ENCODE results near the gene PHF21A. TPM values are rescaled to one million over a fixed set of nuclear protein-coding genes. Genes with fewer than 3 reads are reported as not detected.

The PHF21A gene
- total and polyA plus RNA-seq, 4 donors: 3.6 to 8.5 (median 6.2) TPM

DNA sequence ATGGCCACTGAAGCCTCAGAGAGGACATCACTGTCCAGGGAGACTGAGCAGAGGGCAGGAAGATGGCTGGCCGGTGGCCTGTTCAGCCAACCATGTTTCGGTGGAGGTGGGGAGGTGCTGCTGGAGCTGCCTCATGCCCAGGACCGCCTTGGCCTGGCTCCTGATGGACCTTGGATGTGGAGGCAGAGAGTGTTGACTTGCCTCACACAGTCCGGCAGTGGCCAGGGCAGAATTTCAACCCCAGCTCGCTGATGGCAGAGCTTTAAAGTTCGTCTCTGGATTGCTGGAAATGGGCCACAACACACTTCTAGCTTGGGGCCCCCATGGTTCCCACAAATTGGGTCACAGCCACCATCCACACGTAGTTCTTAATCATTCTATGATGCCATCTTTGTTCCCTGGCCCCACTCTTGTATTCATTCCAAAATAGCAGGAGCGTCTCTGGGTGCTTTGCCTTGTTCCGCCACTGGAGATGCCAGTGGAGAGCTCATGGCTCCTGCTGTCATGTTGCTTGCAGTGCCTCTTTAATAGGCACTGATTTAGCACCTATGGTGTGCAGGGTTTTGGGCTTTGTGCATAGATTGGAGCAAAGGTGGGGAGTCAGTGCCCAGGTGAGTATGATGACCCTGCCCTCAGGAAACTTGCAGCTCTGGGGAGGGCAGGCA, 230.2 kb downstream of the PHF21A start:
- WGBS: 45% methylated on average over 9 of the region's 9 CpGs
- no peaks in the 10 kb centered on the region for H3K36me3 ChIP-seq (ENCODE audit: control insufficient read depth in 4 of 4, insufficient read depth in 3 of 4, low read depth in 1 of 4, low read length in 3 of 4)
- DNase-seq (ENCODE audit: low spot score): no peak
- H3K9ac ChIP-seq (ENCODE audit: low read depth in 1 of 2, low read length in 2 of 2): no peak overlapping the region
- no peak overlapping the region for H3K4me3 ChIP-seq (ENCODE audit: low read depth in 1 of 3, low read length in 3 of 3)
- peaks cover 3 to 26% (median 16%) of the 10 kb centered on the region in 4 donors for H3K4me1 ChIP-seq (ENCODE audit: control insufficient read depth in 4 of 4, insufficient read depth in 4 of 4, low read length in 3 of 4)
- H3K9me3 ChIP-seq (ENCODE audit: control insufficient read depth in 4 of 4, low read length in 3 of 4): no peaks in the 10 kb centered on the region
- no peaks in the 10 kb centered on the region for H3K27me3 ChIP-seq (ENCODE audit: control insufficient read depth in 4 of 4, insufficient read depth in 4 of 4, low read length in 3 of 4)
- no peak overlapping the region for H3K27ac ChIP-seq (ENCODE audit: low read depth in 1 of 2, low read length in 2 of 2)
- TF ChIP-seq, protein P1, sequence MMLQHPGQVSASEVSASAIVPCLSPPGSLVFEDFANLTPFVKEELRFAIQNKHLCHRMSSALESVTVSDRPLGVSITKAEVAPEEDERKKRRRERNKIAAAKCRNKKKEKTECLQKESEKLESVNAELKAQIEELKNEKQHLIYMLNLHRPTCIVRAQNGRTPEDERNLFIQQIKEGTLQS (IDR thresholded peaks at IDR 0.05): no peak
- TF ChIP-seq, protein P2, sequence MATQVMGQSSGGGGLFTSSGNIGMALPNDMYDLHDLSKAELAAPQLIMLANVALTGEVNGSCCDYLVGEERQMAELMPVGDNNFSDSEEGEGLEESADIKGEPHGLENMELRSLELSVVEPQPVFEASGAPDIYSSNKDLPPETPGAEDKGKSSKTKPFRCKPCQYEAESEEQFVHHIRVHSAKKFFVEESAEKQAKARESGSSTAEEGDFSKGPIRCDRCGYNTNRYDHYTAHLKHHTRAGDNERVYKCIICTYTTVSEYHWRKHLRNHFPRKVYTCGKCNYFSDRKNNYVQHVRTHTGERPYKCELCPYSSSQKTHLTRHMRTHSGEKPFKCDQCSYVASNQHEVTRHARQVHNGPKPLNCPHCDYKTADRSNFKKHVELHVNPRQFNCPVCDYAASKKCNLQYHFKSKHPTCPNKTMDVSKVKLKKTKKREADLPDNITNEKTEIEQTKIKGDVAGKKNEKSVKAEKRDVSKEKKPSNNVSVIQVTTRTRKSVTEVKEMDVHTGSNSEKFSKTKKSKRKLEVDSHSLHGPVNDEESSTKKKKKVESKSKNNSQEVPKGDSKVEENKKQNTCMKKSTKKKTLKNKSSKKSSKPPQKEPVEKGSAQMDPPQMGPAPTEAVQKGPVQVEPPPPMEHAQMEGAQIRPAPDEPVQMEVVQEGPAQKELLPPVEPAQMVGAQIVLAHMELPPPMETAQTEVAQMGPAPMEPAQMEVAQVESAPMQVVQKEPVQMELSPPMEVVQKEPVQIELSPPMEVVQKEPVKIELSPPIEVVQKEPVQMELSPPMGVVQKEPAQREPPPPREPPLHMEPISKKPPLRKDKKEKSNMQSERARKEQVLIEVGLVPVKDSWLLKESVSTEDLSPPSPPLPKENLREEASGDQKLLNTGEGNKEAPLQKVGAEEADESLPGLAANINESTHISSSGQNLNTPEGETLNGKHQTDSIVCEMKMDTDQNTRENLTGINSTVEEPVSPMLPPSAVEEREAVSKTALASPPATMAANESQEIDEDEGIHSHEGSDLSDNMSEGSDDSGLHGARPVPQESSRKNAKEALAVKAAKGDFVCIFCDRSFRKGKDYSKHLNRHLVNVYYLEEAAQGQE (IDR thresholded peaks at IDR 0.05): peak; percentile 75
- TF ChIP-seq, protein P3, sequence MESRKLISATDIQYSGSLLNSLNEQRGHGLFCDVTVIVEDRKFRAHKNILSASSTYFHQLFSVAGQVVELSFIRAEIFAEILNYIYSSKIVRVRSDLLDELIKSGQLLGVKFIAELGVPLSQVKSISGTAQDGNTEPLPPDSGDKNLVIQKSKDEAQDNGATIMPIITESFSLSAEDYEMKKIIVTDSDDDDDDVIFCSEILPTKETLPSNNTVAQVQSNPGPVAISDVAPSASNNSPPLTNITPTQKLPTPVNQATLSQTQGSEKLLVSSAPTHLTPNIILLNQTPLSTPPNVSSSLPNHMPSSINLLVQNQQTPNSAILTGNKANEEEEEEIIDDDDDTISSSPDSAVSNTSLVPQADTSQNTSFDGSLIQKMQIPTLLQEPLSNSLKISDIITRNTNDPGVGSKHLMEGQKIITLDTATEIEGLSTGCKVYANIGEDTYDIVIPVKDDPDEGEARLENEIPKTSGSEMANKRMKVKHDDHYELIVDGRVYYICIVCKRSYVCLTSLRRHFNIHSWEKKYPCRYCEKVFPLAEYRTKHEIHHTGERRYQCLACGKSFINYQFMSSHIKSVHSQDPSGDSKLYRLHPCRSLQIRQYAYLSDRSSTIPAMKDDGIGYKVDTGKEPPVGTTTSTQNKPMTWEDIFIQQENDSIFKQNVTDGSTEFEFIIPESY (IDR thresholded peaks at IDR 0.05): no peak
- peak; percentile 26 to 43 for TF ChIP-seq RAD21 (IDR thresholded peaks at IDR 0.05)
- peak; percentile 88 for TF ChIP-seq HNF4G (IDR thresholded peaks at IDR 0.05)
- no peak for TF ChIP-seq EGR1 (IDR thresholded peaks at IDR 0.05; ENCODE audit: low read depth in 2 of 2)
- TF ChIP-seq NR2F2 (IDR thresholded peaks at IDR 0.05): no peak
- TF ChIP-seq HNF4A (conservative IDR thresholded peaks at IDR 0.05): peak; percentile 98 to 99
- no peak for TF ChIP-seq TAF1 (conservative IDR thresholded peaks at IDR 0.05)
- TF ChIP-seq, protein P4, sequence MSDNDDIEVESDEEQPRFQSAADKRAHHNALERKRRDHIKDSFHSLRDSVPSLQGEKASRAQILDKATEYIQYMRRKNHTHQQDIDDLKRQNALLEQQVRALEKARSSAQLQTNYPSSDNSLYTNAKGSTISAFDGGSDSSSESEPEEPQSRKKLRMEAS (IDR thresholded peaks at IDR 0.05): no peak
- peak; percentile 36 for TF ChIP-seq YY1 (IDR thresholded peaks at IDR 0.05)
- TF ChIP-seq JUND (IDR thresholded peaks at IDR 0.05): no peak
- no peak for TF ChIP-seq FOXA1 (IDR thresholded peaks at IDR 0.05)
- no peak for TF ChIP-seq FOXA2 (IDR thresholded peaks at IDR 0.05)
- TF ChIP-seq RXRA (IDR thresholded peaks at IDR 0.05): peak; percentile 65 to 67
- no peak for TF ChIP-seq GABPA (IDR thresholded peaks at IDR 0.05 in 1 of 2, conservative IDR thresholded peaks at IDR 0.05 in 1 of 2)
- peak; percentile 77 for TF ChIP-seq SP1 (IDR thresholded peaks at IDR 0.05)

DNA sequence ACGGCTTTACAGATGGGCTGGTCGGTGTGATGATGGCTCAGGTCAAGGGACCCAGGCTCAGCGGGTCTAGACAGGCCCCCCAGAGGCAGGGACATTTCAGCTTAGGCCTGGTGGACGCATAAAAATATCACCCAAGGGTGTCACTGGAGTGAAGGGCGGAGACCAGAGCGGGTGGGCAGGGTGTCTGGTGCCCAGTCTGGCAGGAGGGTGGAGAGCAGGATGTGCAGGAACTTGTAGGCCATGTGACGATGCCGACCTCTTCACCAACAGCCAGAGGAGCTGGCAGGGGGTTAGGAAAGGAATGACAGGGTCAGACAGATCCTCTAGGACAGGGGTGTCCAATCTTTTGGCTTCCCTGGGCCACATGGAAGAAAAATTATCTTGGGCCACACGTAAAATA, 231.3 kb downstream of the PHF21A start:
- Histone ChIP-seq H3K27me3 (ENCODE audit: control insufficient read depth in 4 of 4, insufficient read depth in 4 of 4, low read length in 3 of 4) (no peaks in the 10 kb centered on the region), H3K27ac (ENCODE audit: low read depth in 1 of 2, low read length in 2 of 2) (no peak overlapping the region), H3K9ac (ENCODE audit: low read depth in 1 of 2, low read length in 2 of 2) (no peak overlapping the region), H3K36me3 (ENCODE audit: control insufficient read depth in 4 of 4, insufficient read depth in 3 of 4, low read depth in 1 of 4, low read length in 3 of 4) (no peaks in the 10 kb centered on the region), H3K4me1 (ENCODE audit: control insufficient read depth in 4 of 4, insufficient read depth in 4 of 4, low read length in 3 of 4) (peaks cover 6 to 29% (median 18%) of the 10 kb centered on the region in 4 donors), H3K9me3 (ENCODE audit: control insufficient read depth in 4 of 4, low read length in 3 of 4) (no peaks in the 10 kb centered on the region), H3K4me3 (ENCODE audit: low read depth in 1 of 3, low read length in 3 of 3) (no peak overlapping the region)
- TF ChIP-seq GABPA (IDR thresholded peaks at IDR 0.05 in 1 of 2, conservative IDR thresholded peaks at IDR 0.05 in 1 of 2) (no peak), RXRA (IDR thresholded peaks at IDR 0.05) (no peak), HNF4A (conservative IDR thresholded peaks at IDR 0.05) (no peak), EGR1 (IDR thresholded peaks at IDR 0.05; ENCODE audit: low read depth in 2 of 2) (no peak), NR2F2 (IDR thresholded peaks at IDR 0.05) (no peak)
- TF ChIP-seq, protein P4 (IDR thresholded peaks at IDR 0.05): no peak
- DNase-seq (ENCODE audit: low spot score): no peak
- 95% methylated on average over 9 of the region's 9 CpGs for WGBS
